CD4-positive, alpha-beta T cell treated with Interferon alpha-2 for 1 hour (primary cell): ENCODE data around the gene XPO4.
A peak's percentile ranks its signal among the peaks of the same experiment; 100 is the strongest.
"Not testable (repeated sequence)": the region's sequence is repeated elsewhere in the genome, so short reads cannot be mapped to it uniquely, and the experiment has no call there.

ENCODE experiments used
- DNase-seq, 2 donors: peaks; one replicate each; pipeline ENCODE4 v3.0.0-alpha.2; 2020 to 2022

XPO4 gene

GRCh38 chr13:20776751-20777150, 125.8 kb downstream of the XPO4 start:
- DNase-seq: no peak

- DNase-seq: no peak
Measured at GRCh38 chr13:20775961-20776360, 126.6 kb downstream of the XPO4 start.

- no peak for DNase-seq
Measured at GRCh38 chr13:20774746-20775145, 127.8 kb downstream of the XPO4 start.

- DNase-seq: peak; percentile 93 to 95
Measured at GRCh38 chr13:20773194-20774080, 129.1 kb downstream of the XPO4 start, which contains the start of gene EEF1AKMT1. Gene EEF1AKMT1, minus strand, starts transcription at chr13:20773961. Its CDS starts 16,363 bp downstream, at chr13:20757598.

GRCh38 chr13:20772401-20773131, 130.0 kb downstream of the XPO4 start:
- peak in 1 of 2 donors; percentile 4 for DNase-seq

GRCh38 chr13:20769834-20770233, 132.7 kb downstream of the XPO4 start:
- DNase-seq: no peak

- no peak for DNase-seq
Measured at GRCh38 chr13:20769091-20769490, 133.5 kb downstream of the XPO4 start.

- no peak for DNase-seq
Measured at GRCh38 chr13:20767309-20767943, 135.1 kb downstream of the XPO4 start.

GRCh38 chr13:20760872-20761271, 141.7 kb downstream of the XPO4 start:
- DNase-seq: no peak

GRCh38 chr13:20754009-20754408, 148.5 kb downstream of the XPO4 start:
- no peak for DNase-seq

- no peak for DNase-seq
Measured at GRCh38 chr13:20749377-20749776, 153.2 kb downstream of the XPO4 start.

GRCh38 chr13:20743830-20744404, 158.6 kb downstream of the XPO4 start:
- not testable (repeated sequence) for DNase-seq

- DNase-seq: no peak
Measured at GRCh38 chr13:20740021-20740420, 162.5 kb downstream of the XPO4 start.

- DNase-seq: no peak
Measured at GRCh38 chr13:20738616-20739015, 163.9 kb downstream of the XPO4 start.

GRCh38 chr13:20729633-20730585, 172.6 kb downstream of the XPO4 start:
- no peak for DNase-seq

GRCh38 chr13:20728579-20729311, 173.8 kb downstream of the XPO4 start:
- no peak for DNase-seq

- no peak for DNase-seq
Measured at GRCh38 chr13:20727856-20728255, 174.7 kb downstream of the XPO4 start.
